ENCODE results near the gene SLC38A7. TPM values are rescaled to one million over a fixed set of nuclear protein-coding genes. Genes with fewer than 3 reads are reported as not detected.

SLC38A7 gene, protein sequence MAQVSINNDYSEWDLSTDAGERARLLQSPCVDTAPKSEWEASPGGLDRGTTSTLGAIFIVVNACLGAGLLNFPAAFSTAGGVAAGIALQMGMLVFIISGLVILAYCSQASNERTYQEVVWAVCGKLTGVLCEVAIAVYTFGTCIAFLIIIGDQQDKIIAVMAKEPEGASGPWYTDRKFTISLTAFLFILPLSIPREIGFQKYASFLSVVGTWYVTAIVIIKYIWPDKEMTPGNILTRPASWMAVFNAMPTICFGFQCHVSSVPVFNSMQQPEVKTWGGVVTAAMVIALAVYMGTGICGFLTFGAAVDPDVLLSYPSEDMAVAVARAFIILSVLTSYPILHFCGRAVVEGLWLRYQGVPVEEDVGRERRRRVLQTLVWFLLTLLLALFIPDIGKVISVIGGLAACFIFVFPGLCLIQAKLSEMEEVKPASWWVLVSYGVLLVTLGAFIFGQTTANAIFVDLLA
- 7.7 TPM for polyA plus RNA-seq

DNA sequence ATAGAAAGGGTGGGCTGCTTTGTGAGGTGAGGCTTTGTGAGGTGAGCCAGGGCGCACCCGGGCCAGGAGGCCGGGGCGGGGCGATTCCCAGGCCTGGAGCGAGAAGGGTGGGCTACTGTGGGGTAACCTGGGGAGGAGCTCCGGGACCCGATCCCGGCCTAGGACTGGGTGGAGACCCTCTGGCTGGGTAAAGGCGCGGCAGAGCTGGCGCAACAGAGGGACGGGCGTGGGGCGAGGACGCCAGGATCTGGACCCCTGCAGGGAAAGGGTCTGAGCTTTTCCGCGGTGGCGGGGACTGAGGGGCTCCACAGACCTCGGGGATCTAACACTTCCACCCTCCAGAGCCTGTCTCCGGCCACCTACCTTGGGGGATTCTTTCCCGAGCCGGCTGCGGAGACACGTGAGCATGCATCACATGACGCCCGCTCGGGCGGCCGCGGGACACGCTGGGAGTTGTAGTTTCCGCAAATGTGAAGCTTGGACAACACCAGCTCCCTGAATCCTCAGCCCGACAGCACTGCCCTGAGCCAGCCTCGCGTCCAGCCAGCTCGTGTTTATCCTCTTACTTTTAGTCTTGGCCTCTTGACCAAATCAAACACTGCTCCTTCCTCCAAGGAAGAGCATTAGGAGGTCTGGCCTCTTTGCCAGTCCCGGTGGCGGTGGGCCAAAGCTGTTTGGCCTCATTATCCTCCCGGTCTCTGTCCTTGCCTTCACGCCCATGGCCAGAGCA is at the start of gene SLC38A7:
Gene SLC38A7 (minus strand): TSS at position 417 of the 730 bp plus-strand sequence. CDS start 4,644 bp downstream, outside the sequence.
- H3K4me1 Mint-ChIP-seq = peaks cover 10 to 16% (median 11%) of the 10 kb centered on the region in 3 donors
- H3K27me3 Mint-ChIP-seq = no peaks in the 10 kb centered on the region
- H3K4me3 Mint-ChIP-seq = peak within 1 kb of the TSS; percentile 89 to 96 (median 94)
- H3K27ac Mint-ChIP-seq = peak within 1 kb of the TSS in 2 of 3 donors; percentile 46 to 96
- peaks cover under 1% of the 10 kb centered on the region for H3K36me3 Mint-ChIP-seq
- H3K9me3 Mint-ChIP-seq = no peaks in the 10 kb centered on the region

DNA sequence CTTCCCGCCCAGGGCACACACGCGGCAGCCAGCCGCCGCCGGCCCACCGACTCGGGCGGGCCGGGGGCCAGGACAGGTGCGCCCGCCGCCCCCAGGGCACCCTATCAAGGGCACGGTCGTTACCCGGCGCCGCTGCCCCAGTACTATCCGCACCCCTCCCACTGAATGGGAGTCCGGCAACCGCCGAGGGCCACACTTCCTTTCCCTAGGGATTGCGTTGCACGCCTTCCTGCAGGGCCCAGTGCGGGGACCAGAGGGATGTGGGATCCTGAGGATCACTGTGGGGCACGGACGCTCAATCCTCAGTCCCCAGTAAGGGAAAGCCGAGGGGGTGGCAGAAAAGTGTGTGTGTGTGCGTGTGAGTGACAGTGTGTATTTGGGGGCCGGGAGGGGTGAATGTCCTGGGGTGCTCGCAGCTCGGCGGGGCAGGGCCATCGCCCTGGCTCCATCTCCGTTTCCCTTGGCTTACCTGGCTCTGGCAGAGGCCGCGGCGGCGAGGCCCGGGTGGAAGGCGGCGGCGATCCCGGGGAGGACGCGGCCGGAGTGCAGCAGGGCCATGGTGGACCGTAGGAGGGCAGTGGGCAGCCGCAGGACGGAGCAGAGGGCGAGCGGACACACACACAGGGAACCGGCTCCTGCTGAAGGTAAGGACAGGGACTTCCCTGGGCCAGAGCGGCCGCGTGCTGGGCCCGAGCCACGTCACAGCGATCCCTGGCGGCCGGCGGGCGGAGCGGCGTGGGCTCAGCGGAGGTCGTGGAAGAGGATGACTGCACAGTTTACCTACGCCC is 49.3 kb upstream of the SLC38A7 start, which contains the start of gene GOT2:
Gene GOT2 (minus strand): TSS at position 646 of the 788 bp plus-strand sequence. CDS start 88 bp downstream, at position 558.
- Mint-ChIP-seq H3K27me3 (no peaks in the 10 kb centered on the region), H3K27ac (peak within 1 kb of the TSS; percentile 24 to 93 (median 92)), H3K9me3 (no peaks in the 10 kb centered on the region), H3K36me3 (peaks cover 2% of the 10 kb centered on the region), H3K4me3 (peak within 1 kb of the TSS; percentile 83 to 99 (median 97)), H3K4me1 (peaks cover 23 to 30% (median 29%) of the 10 kb centered on the region in 3 donors)

DNA sequence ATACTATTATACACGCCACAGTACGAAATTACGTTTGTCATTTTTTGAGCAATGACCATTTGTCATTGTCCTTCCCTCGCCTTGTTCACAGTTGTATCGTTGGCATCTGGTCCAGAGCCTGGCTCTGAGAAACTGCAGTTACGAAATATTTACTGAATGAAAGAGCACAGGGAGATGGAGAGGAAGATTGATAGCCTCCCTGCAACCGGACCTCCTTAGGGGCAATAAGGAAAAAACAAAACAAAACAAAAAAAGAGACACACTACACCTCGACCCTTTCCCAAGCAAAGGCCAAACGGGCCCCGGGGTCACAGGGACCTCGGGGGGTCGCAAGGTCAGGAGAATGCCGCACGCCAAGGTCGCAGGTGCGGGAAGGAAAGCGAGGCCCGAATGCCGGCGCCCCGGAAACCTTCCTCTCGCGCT is 48.7 kb upstream of the SLC38A7 start:
- Mint-ChIP-seq H3K36me3 (peaks cover 2% of the 10 kb centered on the region), H3K27ac (no peak overlapping the region), H3K4me3 (peak overlapping the region; percentile 80 to 98 (median 84)), H3K27me3 (no peaks in the 10 kb centered on the region), H3K9me3 (no peaks in the 10 kb centered on the region), H3K4me1 (peaks cover 24 to 30% (median 30%) of the 10 kb centered on the region in 3 donors)

DNA sequence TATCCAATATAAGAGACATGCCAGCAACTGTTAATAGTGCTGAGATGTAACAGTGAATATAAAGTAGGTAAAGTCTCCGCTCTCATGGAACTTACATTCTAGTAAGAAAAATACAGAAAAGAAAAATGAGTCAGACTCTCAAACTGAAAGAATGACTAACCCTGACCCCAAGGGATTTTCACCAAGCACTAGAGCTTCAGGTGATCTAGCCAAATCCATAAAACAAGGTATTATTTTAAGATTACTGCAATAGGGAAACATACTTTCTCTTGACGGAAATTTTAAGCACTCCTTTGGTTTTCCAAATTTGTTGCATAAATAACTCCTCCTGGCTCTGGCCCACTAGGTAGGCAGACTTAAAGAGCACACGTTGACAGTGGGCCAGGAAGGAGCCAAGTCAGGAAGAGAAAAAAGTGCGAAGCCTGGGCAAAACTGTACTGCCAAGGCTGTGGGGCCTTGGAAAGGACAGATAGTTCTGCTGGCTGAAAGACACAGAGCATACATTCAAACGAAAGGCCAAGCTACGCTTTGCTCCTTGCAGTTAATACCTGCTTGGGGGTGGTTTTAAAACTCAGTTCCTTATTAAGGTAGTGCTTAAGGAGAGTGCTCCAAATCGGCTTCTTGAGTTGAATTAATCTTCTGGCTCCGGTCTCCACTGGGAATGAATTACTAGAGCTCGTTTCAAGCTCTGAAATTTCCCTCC is 48.1 kb upstream of the SLC38A7 start:
- Mint-ChIP-seq H3K27me3 (no peaks in the 10 kb centered on the region), H3K4me1 (peaks cover 29 to 30% (median 30%) of the 10 kb centered on the region in 3 donors), H3K4me3 (peak overlapping the region; percentile 80 to 98 (median 84)), H3K27ac (peak overlapping the region in 1 of 3 donors; percentile 62), H3K36me3 (peaks cover 2% of the 10 kb centered on the region), H3K9me3 (no peaks in the 10 kb centered on the region)

DNA sequence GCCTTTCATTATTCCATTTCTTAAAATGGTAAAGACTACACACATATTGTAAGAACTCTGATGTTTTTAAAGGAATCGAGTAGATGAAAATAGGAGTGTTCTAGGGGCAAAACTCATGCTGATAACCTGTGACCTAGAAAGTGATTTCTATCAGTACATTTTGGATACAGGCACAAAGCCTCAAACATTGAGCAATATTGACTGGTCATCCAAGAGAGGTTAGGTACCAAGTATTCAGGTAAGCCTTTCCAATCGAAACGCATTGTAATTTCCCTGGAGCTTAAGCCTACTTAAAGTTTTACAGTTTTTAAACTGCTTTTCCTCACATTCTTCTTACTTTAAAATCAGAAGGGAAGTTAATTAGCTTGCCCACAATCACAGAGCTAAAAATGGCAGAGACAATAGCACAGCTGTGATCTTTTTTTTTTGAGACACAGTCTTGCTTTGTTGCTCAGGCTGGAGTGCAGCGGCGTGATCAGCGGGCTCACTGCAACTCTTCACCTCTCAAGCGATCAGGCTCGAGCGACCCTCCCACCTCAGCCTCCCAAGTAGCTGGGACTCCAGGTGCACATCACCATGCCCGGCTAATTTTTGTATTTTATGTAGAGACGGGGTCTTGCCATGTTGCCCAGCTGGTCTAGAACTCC is 46.3 kb upstream of the SLC38A7 start:
- H3K36me3 Mint-ChIP-seq = peaks cover 2% of the 10 kb centered on the region
- no peaks in the 10 kb centered on the region for H3K9me3 Mint-ChIP-seq
- no peaks in the 10 kb centered on the region for H3K27me3 Mint-ChIP-seq
- no peak overlapping the region for H3K27ac Mint-ChIP-seq
- H3K4me1 Mint-ChIP-seq = peaks cover 26 to 32% (median 29%) of the 10 kb centered on the region in 3 donors
- peak overlapping the region in 2 of 4 donors; percentile 38 to 43 for H3K4me3 Mint-ChIP-seq

DNA sequence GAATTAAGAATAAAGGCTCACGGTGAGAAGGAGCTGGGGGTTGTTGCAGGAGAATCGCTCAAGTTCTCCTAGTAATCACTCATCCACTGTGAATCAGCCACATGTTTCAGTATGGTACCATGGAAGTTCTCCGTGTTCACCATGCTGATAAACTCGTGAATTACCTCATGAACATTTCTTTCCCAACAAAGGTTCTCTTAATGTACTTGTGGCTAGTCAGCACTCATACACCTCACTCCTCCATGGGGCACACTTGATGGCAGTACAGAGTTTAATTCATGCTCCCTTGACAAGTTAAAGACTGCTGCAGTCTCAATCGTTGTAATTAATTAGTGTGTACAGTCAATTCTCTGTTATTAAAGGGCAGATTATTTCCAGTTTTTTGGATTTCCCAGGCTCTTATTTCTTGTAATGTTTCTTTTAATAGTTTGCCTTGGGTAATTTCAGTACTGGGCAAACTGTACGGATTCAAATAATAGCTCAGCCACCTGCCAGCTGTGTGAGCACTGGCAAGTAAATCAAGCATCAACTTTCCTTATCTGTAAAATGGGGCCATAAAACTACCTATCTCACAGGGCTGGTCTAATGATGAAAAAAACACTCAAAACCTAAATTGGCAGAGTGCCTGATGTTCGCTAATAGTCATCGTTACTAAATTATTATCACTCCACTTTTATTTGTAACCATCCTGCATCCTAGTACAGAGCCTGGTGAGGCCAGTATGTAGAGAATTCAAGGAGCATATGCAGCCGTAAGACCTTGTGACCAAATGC is 43.4 kb upstream of the SLC38A7 start:
- peaks cover 22 to 28% (median 23%) of the 10 kb centered on the region in 3 donors for H3K4me1 Mint-ChIP-seq
- no peaks in the 10 kb centered on the region for H3K27me3 Mint-ChIP-seq
- H3K4me3 Mint-ChIP-seq = no peak overlapping the region
- H3K27ac Mint-ChIP-seq = peak overlapping the region in 2 of 3 donors; percentile 23 to 82
- H3K9me3 Mint-ChIP-seq = no peaks in the 10 kb centered on the region
- no peaks in the 10 kb centered on the region for H3K36me3 Mint-ChIP-seq

DNA sequence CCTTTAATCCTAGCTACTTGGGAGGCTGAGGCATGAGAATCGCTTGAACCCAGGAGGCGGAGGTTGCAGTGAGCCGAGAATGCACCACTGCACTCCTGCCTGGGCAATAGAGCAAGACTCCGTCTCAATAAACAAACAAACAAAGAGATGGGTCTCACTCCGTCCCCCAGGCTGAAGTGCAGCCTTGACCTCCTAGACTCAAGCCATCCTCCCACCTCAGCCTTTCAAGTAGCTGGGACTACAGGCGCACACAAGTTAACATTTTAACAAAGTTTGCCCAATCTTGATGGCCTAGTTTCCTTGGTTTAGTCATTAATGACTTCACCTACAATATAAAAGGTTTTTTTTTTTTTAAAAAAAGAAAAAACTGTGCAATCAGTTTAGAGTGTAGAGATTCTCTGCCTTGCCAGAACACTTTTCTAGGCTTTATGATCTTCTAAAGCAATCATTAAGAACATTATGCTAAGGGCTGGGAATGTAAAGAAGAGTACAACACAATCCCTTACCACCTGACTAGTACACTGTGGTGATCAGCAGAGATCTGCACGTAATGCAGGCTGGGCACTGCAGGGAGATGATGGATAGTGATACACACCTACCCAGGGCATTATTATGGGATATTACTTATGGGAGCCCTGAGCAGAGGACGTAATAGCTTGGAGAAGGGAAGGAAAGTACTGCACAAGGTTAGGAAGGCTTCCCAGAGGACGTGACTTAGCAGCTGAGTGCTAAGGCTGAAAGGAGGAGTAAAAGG is 42.6 kb upstream of the SLC38A7 start:
- no peaks in the 10 kb centered on the region for H3K36me3 Mint-ChIP-seq
- H3K27me3 Mint-ChIP-seq = no peaks in the 10 kb centered on the region
- H3K4me1 Mint-ChIP-seq = peaks cover 14 to 21% (median 16%) of the 10 kb centered on the region in 3 donors
- peak overlapping the region in 1 of 3 donors; percentile 23 for H3K27ac Mint-ChIP-seq
- no peaks in the 10 kb centered on the region for H3K9me3 Mint-ChIP-seq
- H3K4me3 Mint-ChIP-seq = no peak overlapping the region

DNA sequence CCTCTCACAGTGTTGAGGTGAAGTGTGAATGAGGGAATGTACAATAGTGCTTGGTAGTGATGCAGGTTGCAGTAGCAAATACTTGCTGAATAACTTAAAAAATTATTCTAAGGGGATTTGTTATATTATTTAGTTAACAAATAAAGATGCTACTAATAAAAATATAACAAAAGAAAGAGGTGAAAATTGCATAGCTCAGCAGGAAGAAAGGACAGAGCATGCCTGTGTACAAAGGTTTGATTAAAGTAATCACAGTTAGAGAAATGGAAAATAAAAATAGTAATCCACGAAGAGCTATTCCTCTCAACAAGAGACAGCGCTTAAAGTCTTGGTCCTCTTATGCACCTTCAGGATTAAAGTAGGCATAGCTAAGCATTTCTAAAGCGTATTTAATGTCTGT is 38.5 kb upstream of the SLC38A7 start:
- Mint-ChIP-seq H3K4me1 (peaks cover 0 to 3% (median 2%) of the 10 kb centered on the region in 3 donors), H3K27me3 (no peaks in the 10 kb centered on the region), H3K9me3 (no peaks in the 10 kb centered on the region), H3K36me3 (no peaks in the 10 kb centered on the region), H3K27ac (no peak overlapping the region), H3K4me3 (no peak overlapping the region)

DNA sequence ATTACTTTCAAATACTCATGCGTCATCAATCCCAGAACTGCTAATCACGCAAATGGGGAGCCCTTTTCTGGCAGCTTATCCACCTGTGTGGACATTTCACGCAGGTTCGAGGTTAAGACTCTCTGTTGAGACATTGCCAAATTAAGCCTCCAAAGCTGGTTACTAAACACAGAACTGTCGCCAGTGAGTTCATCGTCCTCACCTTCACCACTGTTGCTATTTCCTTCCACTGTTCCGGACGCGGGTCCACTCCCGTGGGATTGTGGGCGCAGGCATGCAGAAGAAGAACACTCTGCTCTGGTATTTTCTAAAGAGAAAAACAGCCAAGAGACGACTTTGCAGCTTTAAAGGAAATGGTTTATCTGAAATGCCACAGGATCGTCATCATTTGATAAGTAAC is 33.4 kb upstream of the SLC38A7 start:
- Mint-ChIP-seq H3K27me3 (no peaks in the 10 kb centered on the region), H3K27ac (no peak overlapping the region), H3K9me3 (no peaks in the 10 kb centered on the region), H3K4me3 (no peak overlapping the region), H3K4me1 (no peaks in the 10 kb centered on the region), H3K36me3 (peaks cover 8% of the 10 kb centered on the region)

DNA sequence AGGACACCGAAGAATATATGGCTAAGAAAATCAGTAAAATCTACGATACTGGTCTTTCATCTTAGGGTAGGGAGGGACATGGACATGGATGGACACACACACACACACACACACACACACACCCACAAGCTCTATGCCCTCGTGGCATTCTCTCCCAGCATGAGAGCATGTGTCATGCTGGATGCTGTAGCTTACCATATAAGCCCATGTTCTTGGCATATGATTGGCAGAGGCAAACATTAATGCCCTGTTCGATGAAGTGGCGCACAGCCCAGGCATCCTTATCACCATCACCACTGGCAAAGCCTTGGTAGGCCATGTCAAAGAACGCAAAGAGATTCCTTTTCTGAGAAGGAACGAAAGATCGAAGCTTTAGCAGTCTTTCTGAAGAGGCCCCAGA is 31.9 kb upstream of the SLC38A7 start:
- no peaks in the 10 kb centered on the region for H3K27me3 Mint-ChIP-seq
- peaks cover 14% of the 10 kb centered on the region for H3K36me3 Mint-ChIP-seq
- no peaks in the 10 kb centered on the region for H3K4me1 Mint-ChIP-seq
- H3K27ac Mint-ChIP-seq = no peak overlapping the region
- H3K9me3 Mint-ChIP-seq = no peaks in the 10 kb centered on the region
- no peak overlapping the region for H3K4me3 Mint-ChIP-seq

DNA sequence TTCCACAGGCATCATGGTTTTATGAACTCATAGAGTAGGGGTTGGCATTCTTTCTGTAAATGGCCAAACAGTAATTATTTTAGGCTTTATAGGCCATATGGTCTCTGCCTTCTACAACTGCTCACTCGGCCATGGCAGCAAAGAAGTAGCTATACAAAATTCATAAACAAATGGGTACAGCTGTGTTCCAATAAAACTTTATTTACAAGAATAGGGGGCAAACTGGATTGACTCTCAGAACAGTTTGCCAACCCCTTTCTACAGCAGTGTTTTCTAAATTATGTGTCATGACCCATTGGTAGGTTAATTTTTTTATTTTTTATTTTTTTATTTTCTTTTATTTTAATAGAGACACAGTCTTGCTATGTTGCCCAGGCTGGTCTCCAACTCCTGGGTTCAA is 29.2 kb upstream of the SLC38A7 start:
- Mint-ChIP-seq H3K36me3 (peaks cover 23% of the 10 kb centered on the region), H3K9me3 (no peaks in the 10 kb centered on the region), H3K27ac (no peak overlapping the region), H3K27me3 (no peaks in the 10 kb centered on the region), H3K4me3 (no peak overlapping the region), H3K4me1 (peaks cover 0 to 5% (median 0%) of the 10 kb centered on the region in 3 donors)

DNA sequence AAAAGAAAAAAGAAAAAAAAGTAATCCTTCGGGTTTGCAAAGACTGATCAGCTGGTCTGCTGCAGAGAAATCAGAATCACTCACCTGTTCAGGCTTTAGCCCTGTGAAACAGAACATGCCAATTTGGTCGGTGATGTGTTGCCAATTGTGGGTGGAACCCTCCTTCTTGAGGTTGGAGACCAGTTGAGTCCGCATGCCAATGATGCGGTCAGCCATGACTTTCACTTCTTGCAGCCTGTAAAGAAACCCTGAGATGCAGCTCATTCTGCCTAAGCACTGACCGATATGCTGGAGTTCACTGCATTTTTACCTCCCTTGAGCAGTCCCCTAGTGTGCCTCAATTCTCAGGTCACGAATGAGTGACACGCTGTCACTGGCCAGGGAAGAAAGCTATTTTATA is 24.8 kb upstream of the SLC38A7 start:
- Mint-ChIP-seq H3K4me1 (peaks cover 0 to 5% (median 0%) of the 10 kb centered on the region in 3 donors), H3K4me3 (no peak overlapping the region), H3K36me3 (peaks cover 30% of the 10 kb centered on the region), H3K27me3 (no peaks in the 10 kb centered on the region), H3K27ac (no peak overlapping the region), H3K9me3 (no peaks in the 10 kb centered on the region)
